T-helper 9 cell (primary cell): ENCODE measurements around the gene SLIT1.

Experiments used
- DNase-seq: peaks from one replicate; pipeline ENCODE4 v3.0.0-alpha.2; 2020

The SLIT1 gene

GRCh38 chr10:97138174-97138573 lies 47.6 kb downstream of the SLIT1 start:
- DNase-seq, result no peak

- DNase-seq, result no peak
Observed at GRCh38 chr10:97136756-97137155, 49.0 kb downstream of the SLIT1 start.

DNA sequence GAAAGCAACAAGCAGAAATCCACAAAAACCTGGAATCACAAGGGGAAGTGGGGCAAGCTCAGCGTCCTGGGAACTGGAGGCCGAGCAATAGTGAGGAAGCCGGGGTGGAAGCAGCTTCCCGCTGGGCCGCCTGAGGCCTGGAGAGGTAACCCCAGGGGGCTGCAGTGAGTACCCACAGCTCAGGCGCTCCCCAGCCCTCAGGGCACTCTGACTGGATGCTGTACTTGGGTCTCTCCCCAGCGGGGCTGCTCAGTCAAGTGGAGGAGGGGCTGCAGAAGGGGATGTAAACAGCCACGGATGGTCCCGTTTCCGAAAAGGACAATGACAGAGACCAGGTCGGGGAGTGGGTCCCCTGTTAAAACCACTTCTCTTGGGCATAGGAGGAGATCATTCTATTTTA lies 50.3 kb downstream of the SLIT1 start:
- DNase-seq, result no peak

- DNase-seq, result no peak
Observed at GRCh38 chr10:97134983-97135382, 50.8 kb downstream of the SLIT1 start.

DNA sequence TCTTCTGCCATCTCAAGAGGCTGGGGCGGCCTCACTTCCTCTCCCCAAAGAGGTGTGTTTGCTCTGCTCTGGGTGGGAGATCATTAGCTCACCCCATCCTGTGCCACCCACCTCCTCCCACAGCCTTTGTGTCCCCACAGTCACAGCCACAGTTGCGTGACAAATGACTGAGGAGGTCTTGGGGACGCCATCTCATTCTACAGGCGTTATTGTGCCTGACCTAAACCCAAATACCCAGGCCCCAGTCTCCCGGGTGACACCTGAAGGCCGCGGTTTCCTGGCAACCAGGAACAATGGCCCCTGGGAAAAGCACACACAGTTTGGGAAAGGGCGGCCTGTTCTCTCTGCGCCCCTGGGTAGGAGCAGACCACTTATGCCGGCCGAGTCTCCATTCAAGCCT lies 51.6 kb downstream of the SLIT1 start:
- no peak for DNase-seq

- no peak for DNase-seq
Observed at GRCh38 chr10:97132273-97132672, 53.5 kb downstream of the SLIT1 start.

DNA sequence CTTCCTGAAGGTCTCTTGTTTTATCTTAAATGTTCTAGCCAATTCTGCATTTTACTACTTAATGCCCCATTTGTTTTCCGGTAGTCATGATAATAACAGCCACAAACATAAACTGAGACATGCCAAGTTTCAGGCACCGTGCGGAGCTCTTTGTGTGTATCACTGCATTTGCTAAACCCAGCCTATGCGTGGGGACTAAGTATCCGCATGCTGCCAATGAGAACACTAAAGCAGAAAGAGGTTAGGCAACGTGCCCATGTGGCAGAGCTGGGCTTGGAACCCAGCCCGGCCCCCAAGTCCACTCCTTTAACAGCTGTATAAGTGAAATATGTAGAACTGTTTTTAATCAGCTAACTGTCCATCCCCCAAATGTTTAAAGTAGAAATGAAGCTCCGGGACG lies 54.1 kb downstream of the SLIT1 start:
- no peak for DNase-seq

- no peak for DNase-seq
Observed at GRCh38 chr10:97131181-97131628, 54.6 kb downstream of the SLIT1 start.

GRCh38 chr10:97129666-97130065 lies 56.1 kb downstream of the SLIT1 start:
- DNase-seq, result no peak

DNA sequence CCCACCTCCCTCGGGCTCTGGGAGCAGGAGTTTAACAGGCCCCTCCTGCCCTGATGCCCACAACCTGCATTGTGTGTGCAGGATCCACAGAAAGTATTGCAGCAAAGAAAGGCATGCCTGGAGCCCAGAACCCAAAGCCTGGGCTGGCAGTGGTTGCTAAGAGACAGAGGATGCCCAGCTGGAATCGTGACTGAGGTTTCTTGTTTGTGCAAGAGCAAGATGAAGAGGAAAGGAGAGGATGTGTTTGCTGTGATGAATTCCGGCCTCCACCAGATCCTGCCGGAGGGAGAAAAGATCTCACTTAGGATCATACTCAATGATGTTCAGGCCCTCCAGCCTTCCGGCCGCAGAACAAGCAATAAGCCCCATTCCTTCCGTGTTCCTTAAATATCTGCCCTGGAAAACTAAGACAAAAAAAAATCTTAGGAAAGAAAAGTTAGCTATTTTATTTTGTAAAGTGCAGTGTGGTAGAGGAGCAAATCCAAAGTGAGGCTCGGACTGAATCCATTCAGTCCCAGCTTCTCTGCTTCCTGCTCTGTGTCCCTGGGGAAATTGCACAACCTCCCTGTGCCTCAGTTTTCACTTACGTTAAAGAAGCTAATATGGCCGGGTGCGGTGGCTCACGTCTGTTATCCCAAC lies 57.1 kb downstream of the SLIT1 start:
- DNase-seq, result no peak

GRCh38 chr10:97128039-97128492 lies 57.7 kb downstream of the SLIT1 start:
- DNase-seq, result no peak

- DNase-seq, result no peak
Observed at GRCh38 chr10:97127509-97127908, 58.2 kb downstream of the SLIT1 start.

- no peak for DNase-seq
Observed at GRCh38 chr10:97124211-97124610, 61.5 kb downstream of the SLIT1 start.

GRCh38 chr10:97123765-97124164 lies 62.0 kb downstream of the SLIT1 start:
- DNase-seq, result no peak

DNA sequence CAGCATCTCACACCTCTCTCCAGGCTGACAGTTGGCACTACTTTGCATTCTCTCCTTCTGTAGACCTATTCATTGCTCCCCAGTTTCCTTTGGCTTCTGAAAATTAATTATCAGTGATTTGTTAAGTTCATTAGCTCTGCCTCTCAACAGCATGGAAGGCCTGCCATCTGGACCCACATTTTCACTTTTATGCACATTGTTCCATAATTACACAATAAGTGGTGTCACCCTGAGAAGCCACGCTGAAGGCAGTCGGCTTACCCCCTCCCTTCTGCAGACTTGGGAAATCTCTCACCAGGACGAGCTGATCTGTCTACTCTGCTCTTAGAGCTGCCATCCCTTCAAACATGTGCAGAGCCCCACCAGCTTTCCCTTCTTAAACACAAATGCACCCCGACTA lies 64.7 kb downstream of the SLIT1 start:
- no peak for DNase-seq

- no peak for DNase-seq
Observed at GRCh38 chr10:97120370-97120769, 65.4 kb downstream of the SLIT1 start.

DNA sequence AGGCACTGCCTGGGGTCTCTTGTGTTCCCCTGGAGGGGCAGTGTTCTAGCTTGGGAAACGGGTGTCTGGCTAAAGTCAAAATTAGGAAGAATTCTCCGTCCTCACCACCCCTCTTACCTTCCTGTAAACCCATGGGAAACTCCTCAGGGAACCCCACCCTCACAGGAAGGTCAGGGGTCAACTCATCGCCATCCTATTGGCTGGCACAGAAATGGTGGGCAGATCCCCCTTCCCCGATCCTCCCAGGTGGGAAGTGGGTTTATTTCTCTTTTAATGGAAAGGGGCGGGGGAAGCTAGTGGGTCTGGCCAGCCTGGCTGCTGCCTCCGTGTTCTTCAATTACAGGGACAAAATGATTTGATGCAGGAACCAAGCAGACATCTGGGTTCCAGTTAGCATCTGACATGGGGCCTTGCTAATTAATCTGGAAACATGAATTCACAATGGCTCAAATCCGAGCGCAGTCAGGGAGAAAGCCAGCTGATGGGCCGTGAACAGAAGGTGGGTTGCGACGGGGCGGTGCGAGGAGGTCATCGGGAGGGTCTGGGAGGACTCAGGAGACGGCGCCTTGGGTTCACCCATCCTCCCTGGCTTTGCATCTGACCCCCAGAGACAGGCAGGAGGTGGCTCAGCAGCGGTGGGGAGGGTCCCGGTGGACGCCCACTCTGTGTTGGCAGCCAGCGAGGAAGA lies 66.6 kb downstream of the SLIT1 start:
- DNase-seq, result no peak

- DNase-seq, result no peak
Observed at GRCh38 chr10:97117372-97117771, 68.4 kb downstream of the SLIT1 start.

DNA sequence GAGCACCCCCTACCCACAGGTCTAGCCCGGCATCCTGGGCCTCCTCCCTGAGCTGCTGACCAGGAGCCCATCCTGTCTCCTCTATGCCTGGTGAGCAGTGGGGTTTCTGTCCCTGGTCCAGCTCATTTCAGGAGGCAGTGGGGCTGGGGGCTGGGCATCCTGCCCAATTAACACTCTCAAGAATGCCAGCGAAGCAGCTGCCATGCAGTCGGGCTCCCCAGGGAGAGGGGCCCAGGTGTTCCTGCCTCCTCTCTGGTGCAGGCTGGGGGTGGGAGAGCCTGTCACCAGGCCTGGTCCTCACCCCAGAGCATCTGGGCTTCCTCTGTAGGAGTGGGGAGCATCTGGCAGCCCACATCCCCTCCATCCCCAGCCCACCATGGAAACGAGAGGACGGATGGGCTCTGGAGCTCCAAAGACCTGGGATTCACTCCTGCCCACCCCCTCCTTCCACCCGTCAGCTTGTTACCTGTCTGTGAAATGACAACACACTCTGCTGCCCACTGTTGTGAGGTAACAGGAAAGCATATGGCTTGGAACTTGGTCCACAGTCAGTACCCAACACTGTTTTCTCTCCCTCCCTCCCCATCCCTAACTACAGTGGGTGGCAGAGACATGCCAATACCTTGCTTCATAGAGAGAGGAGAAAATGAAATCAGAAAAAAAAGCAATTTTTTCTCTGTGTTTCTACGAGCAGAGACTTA lies 69.1 kb downstream of the SLIT1 start:
- no peak for DNase-seq

DNA sequence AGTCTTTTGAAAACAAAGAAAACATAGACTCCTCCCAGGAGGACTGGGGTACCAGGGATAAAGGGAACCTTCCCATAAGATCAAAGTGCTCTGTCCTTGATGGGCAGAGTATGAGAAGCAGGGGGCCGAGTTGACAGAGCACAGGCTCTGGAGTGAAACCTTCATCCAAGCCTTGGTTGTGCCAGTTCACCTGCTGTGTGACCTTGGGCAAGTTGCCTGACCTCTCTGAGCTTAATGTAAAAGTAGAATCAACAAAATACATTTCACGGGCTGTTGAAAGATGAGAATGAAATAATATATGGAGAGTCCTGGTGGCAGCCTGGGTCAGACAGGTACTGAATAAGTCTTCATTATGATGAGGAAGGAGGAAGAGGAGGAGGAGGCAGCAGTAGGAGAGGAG lies 69.9 kb downstream of the SLIT1 start:
- no peak for DNase-seq

GRCh38 chr10:97111615-97112014 lies 74.1 kb downstream of the SLIT1 start:
- DNase-seq, result no peak

GRCh38 chr10:97109547-97109946 lies 76.2 kb downstream of the SLIT1 start:
- DNase-seq, result no peak

DNA sequence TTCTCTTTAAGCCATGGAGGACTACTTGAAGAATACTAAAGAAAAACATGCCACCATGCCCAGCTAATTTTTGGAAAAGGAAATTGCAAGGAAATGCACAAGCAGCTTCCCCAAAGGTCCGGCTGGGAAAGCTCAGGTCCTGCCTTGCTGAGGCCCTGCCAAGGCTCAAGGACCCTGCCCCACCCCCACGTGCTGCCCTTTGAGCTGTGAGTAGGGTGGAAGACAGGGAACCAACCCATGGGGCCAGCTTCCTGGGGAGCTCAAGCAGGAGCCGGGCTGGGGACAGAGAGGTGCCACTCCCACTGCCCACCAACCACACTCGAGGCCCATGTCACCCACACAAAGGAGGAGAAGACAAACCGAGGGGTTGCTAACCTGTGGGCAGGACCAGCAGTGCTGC lies 78.2 kb downstream of the SLIT1 start:
- no peak for DNase-seq

GRCh38 chr10:97106207-97106606 lies 79.6 kb downstream of the SLIT1 start:
- DNase-seq, result no peak
